Urothelium cell line (cell line): ENCODE measurements around the gene ARMC9.

ENCODE experiments used
- DNase-seq: peaks from one replicate; pipeline ENCODE4 v3.0.0; 2011; ENCODE audit warnings: low spot score, mixed read lengths
- FAIRE-seq: peaks from 2 replicates; lab custom pipeline; 2011; peaks lifted over from hg19 to GRCh38; lab: Jason Lieb, UNC

Gene ARMC9

DNA sequence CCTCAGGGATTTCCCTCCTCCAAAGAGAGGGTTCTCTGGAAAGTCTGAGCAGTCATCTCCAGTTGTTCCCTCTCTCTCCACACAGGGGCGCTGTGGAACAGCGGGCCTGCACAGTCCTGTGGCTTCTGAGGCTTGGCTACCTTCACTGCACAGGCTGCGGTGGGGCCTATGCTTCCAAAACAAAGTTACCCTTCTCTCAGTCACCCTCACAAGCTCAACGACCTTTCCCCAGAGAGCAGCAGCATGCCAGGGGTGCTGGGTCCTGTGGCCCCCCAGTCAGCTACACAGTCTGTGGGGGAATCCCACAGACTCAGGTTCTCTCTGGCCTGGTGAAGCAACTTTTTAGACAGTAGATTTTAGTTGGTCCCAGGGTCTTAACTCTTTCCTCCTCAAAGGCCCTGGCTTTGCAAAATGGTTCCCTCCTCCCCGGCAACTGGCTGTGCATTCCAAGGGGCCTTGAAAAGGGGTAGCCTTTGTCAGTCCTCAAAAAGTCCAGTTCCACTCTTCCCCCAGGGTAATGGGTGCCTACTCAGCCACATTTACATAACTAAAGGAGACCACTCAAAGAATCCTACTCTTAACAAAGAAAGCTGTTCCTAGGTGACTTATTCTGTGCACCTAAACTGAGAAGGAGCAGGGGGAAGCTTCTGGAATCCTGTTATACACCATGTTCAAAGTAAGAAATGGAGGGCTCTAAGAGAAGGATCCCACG is 212.0 kb downstream of the ARMC9 start:
- FAIRE-seq (no peak), DNase-seq (no peak)

DNA sequence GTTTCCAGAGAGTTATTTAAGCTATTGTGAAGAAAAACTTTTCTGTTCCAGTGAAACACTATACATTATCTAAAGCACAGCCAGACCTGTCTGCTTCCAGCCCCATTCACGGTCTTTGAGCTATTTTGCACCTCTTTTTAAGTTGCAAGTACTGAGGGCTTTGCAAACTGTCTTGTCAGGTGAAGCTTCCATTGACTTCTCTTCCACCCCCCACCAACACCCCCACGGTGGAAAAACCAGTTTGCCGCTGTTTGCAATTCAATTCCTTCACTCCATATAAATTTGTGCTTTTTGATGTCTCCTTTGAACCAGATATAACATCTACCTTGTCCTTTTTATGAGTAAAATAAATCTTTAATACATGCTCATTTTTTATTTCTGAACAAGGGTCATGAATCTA is 212.8 kb downstream of the ARMC9 start:
- FAIRE-seq: no peak

DNA sequence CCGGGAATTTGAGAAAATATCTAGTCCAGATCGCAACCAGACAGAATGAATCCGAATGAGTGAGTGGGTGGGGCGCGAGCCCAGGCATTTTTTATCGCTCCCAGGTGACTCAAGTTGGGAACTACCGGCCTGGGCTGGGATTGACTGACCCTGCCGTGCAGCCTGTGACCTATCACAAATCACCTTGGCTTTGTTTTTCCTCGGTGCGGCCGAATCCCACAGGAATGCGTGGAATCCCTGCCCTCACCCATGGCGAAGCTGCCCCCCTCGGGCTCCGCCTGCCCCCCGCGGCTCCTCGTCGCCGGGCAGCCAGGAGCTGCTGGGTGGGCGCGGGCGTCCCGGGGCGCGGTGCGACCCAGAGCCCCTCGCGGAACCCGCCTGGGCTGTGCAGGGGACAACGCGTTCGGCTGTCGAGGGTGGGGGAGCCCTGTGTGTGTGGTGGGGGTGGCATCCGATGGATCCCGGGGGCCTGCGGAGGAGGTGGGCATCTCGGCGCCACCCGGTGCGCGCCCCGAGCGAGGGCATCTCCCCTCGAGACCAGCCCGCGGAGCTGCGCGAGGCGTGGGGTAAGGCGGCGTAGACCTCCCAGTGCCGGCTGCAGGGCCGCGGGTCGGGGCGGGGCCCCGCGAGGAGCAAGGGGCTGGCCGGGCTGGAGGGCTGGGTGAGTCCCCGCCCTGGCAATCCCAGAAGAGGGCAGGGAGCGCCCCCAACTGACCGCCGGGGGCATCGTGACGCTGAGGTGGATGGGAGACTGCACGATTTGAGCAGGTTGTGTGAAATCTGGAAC is 213.6 kb downstream of the ARMC9 start:
- FAIRE-seq: peak; percentile 42

More for the DNA sequence above, 212.8 kb downstream of the ARMC9 start:
- DNase-seq: no peak

DNA sequence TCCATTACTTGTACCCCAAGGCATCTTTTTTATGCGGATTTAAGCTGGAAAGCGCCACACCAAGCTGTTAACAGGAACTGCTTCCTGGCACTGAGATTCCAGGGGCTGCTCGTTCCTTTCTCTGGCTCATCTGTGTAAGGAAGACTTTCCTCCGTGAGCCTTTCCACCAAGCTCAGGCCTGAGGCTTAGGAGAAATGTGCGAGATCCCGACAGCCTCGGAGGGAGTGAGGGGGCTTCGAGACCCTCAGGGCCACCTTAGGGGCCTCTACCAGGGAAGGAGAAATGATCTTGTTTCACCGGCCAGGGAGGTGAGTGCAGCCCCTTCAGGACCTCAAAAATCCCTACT is 214.2 kb downstream of the ARMC9 start:
- FAIRE-seq (no peak), DNase-seq (no peak)

More for the DNA sequence above, 213.6 kb downstream of the ARMC9 start:
- peak; percentile 90 for DNase-seq

DNA sequence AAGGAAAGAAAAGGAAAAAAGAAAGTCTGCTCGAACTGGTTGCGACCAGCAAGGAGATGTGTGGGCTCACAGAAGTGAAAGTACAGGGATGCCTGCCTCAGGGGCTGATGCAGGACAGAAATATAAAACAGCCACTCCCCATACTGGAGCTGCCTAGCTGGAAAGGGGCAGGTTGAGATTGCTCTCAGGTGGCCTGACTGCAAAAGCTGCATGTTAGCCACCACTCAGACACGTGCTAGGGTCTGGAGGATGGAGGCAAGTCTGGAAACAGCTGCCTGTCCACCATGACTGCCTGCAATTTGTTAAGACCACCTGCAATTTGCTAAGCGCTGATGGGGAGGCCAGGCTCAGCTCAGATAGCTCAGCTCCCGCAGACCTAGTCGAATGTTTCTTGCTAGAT is 215.0 kb downstream of the ARMC9 start:
- FAIRE-seq (no peak), DNase-seq (no peak)

DNA sequence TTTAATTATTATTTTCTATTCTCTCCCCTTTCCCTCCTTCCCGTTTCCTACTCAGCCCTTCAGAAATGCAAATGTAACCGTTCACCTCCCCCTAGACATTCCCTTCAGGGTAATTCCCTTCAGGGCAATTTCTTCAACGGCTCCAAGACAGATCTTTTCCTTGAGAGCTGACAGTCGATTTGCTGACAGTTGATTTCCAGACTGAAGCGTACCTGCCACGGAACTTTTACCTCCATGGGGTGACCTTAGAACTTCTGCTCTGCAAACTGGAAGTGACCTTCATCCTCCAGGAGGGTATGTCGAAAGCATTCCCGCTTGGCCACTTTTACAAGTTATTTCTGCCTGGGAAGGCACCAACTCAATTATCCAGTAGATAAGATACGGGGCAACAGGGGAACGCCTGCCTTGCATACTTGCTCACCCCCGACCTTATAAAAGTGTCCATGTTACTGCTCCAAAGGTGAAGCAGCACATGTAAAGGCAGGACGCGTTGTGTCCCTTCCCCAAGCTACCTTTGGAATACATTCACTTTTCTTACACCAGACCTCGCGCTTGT is 215.6 kb downstream of the ARMC9 start:
- DNase-seq: no peak
- no peak for FAIRE-seq

DNA sequence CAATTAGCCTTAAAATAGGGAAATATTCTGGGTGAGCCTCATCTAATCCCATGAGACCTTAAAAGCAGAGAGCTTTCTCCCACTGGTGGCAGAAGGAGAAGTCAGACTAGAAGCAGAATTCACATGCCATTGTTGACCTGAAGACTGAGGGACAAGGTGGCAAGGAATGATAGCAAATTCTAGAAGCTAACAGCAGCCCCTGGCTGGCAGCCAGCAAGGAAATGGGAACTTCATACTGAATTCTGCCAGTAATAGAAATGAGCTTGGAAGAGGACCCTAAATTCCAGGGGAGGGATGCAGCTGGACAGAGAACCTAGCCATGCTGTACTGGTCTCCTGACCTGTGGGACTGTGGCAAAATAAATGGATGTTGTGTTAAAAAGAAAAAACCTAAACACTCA is 216.6 kb downstream of the ARMC9 start:
- DNase-seq (no peak), FAIRE-seq (no peak)

DNA sequence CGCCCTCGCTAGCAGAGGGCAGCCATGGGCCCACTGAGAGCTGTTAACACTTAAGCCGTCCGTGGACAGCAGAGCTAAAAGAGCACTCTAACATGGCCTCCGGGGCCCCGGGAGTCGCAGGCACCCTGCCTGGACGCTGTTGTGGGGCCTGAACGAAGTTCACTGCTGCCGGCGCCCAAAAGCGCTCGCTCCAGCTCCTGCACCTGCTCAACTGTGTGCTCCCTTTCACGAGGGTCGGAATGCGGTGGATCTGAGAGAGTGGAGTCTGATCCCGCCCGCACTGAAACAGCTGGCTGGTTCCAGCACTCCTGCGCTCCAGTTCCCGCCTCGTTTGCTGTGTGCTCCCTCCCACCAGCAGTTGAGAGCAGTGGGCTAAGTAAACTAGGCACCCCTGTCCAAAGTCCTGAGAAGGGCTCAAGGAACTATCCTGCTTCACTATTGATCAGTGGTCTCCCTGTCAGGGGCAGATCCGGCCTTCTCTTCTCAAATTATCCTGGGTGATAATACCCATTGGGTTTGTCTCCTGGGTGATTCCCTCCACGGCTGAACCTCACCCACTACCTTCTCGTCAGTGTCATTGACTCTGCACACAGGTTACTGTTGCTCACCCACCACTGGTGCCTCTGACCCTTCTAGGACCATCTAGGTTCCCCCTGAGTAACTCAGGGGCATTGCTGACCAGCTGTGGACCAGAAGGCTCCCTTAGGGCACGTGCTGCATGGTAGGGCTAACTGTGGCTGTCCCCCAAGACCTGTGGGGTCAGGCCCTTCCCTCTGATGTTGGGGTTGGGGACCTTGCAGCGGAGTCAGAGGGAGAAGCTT is 220.6 kb downstream of the ARMC9 start:
- no peak for FAIRE-seq

DNA sequence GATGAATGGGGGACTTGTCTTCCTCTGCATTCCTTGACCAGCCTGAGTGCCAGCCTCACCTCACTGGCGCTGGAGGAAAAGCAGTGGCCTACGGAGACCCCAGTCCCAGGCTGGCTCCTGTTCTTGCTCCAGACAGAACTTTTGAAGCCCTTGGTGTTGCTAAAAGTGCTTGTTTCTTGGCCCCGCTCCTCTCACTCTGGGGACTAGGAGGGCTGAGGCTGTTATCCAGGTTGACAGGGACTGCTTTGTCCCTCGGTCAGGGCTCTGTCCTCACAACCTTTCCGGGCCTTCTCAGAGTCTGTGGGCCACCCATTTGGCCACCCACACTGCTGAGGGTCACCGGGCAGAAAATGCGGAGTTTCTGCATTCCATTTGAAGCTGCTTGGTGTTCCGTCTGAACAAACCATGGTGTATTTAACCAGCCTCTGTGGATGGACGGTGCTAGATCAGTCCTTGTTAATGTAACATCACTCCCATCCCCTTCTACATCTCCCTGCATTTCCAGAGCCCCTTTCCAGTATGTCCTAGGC is 222.7 kb downstream of the ARMC9 start:
- FAIRE-seq (no peak), DNase-seq (no peak)

More for the DNA sequence above, 220.6 kb downstream of the ARMC9 start:
- no peak for DNase-seq

DNA sequence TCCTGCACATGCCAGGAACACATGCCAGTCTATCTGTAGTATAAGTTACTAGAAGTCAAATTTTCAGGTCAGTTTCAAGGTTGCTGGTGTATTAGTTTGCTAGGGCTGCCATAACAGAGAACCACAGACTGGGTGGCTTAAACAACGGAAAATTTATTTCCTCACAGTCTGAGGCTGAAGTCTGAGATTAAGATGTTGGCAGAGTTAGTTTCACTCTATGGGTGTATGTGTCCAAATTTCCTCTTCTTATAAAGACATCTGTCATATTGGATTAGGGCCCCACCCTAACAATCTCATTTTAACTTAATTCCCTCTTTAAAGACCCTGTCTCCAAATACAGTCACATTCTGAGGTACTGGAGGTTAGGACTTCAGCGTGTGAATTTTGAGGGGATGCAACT is 223.6 kb downstream of the ARMC9 start:
- no peak for DNase-seq
- no peak for FAIRE-seq

DNA sequence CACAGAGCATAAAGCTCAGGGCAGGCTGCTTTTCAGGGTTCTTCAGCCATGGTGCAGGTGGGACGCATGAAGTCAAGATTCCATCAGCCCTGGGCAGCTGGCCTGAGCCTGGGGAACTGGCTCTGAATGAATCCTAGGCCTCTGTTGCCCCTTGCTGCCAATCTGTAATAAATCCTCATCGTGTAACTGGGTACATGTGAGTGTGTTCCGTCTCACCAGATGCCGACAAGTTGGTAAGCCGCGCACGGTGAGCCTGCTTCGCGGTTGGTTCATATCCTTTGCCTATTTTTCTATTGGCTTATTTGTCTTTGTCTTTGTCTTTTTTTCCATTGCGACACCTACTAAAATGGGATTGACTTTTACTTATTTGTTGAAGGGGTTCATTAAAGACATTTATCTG is 224.7 kb downstream of the ARMC9 start:
- FAIRE-seq (no peak), DNase-seq (no peak)
